Thyroid gland (tissue), 4 donors: Measurements from ENCODE around the gene EEFSEC. TPM values are rescaled to one million over a fixed set of nuclear protein-coding genes. Genes with fewer than 3 reads are reported as not detected.

Experiments
- DNase-seq, 2 donors: peaks; one replicate each; pipeline ENCODE4 v3.0.0-alpha.2; 2019
- H3K27ac ChIP-seq, 3 donors: fragments of 200-600 bp; sonication (generic); 1 replicate in 2 of 3; 2 replicates in 1 of 3; pipeline ENCODE4 v1.5.1; 2016 to 2019; ENCODE audit warnings: mild to moderate bottlenecking in 1 of 3, moderate library complexity in 1 of 3
- H3K27me3 ChIP-seq: fragments of 200-600 bp; sonication (generic); one replicate; pipeline ENCODE4 v1.5.1; 2019
- H3K36me3 ChIP-seq, 2 donors: fragments of 200-600 bp; sonication (generic); one replicate each; pipeline ENCODE4 v1.5.1; 2016 to 2019
- H3K4me1 ChIP-seq, 2 donors: fragments of 200-600 bp; sonication (generic); one replicate each; pipeline ENCODE4 v1.5.1; 2017 to 2019
- H3K4me3 ChIP-seq, 3 donors: fragments of 200-600 bp; sonication (generic); replicated peaks in 1 of 3; 1 replicate in 2 of 3; 2 replicates in 1 of 3; pipeline ENCODE4 v1.5.1; 2016; ENCODE audit warnings: mild to moderate bottlenecking in 1 of 3
- H3K9me3 ChIP-seq: fragments of 200-600 bp; sonication (generic); one replicate; pipeline ENCODE4 v1.5.1; 2017
- POLR2A ChIP-seq, 2 donors: fragments of 450-650 bp; IDR thresholded peaks; one replicate each; pipeline ENCODE4 v1.6.1; 2017; ENCODE audit warnings: antibody characterized with exemption in 2 of 2, mild to moderate bottlenecking in 2 of 2, moderate library complexity in 1 of 2
- WGBS, 2 donors: methylation state at CpG; one replicate each; pipeline ENCODE4 v1.1.5; 2017; 5-methylcytosine and 5-hydroxymethylcytosine counted together
- intact Hi-C: fragments of 100-400 bp; cut with DNase I; formaldehyde crosslinking; loops from one replicate; pipeline ENCODE4 v1.15.1; 2023
- total RNA-seq, 4 donors: library from RNA; depleted of rRNA; stranded (reverse); fragments of >200 nt; gene quantifications; one replicate each; pipeline ENCODE4 v1.2.3, GENCODE V29; 2016
- TF ChIP-seq, protein P1 (sequence below), 6 experiments: fragments of 200-600 bp in 3 of 6; fragments of 450-650 bp in 3 of 6; sonication (generic) in 3 of 6; IDR thresholded peaks; one replicate each; pipeline ENCODE4 v1.5.1; 2016 to 2019; ENCODE audit warnings: antibody characterized with exemption in 6 of 6, mild to moderate bottlenecking in 2 of 6, inconsistent platforms in 1 of 6, moderate library complexity in 1 of 6

EEFSEC gene
- total RNA-seq, 4 donors from 2014 or later, result 13.3 to 26.6 (median 21.7) TPM

DNA sequence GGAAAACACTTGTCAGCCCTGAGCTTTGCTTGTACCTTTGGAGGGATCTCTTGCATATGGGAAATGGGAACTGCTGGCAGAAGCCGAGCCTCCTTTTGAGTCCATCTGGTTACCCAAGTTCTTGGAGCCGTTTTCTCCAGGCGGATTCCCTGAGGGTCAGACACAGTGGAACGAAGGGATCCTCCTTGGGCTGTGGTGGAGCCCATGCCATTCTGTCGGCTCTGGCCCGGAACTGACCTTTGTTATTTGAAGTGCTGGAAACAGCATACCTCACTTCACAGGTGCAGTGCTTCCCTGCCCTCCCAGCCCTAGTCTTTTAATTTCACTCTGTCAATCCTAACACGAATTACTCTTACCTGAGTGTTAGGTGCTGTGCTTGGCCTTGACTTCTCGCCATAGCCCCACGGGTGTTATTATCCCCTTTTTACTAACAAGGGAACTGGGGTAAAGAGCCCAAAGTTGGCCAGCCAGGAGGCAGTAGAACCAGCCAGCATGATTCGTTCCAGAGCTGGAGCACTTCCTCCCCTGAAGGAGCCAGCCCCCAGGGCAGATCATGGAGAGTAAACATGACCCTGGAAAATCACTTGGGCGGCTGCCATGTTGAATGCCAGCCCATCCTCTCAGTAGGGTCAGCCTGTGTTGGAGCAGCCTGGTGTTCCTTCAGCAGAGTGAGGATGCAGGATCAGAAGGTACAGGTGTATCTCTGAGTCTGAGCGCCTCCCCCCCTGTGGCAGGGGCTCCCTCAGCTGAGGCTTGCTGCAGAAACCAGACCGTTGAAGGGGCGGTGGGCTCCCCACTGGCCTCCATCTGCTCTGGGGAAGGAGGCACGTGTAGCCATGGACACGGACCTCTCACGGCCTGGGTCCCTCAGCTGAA is 170.2 kb downstream of the EEFSEC start:
- DNase-seq, result no peak
- intact Hi-C loops, result loop anchor here (10.0 kb wide), 1 partner anchor 149 kb away; no protein-coding TSS in a partner anchor

DNA sequence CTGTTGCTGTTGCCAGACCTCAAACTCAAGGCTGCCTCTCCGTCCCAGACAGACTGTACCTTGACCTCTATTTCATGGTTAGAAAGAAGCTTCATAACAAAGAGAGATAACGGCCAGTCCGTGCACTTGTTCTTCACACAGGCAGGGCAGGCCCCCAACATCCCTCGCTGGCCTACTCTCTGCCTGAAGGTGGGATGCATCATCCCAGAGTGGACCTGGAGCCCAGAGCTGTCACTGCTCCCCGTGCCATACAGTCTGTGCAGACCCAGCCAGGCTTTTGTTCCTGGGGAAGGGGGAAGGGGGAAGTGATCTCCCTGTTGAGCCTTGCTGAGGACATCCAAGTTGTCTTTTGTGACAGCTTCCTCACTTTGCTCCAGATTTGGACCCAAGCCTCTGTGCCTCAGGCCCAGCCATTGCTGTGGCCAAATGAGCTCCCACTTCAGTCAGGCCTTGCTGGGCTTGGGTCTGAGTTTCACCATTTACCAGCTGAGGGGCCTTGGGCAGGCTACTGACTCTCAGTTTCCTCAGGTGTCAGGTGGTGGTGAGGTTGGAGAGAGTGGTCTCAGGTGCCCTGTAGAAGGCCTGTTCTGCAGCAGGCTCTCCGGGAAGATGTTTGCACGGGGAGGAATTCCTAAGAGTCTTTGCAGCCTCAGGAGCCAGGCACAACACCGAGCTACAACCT is 171.8 kb downstream of the EEFSEC start:
- Histone ChIP-seq H3K27me3 (no peaks in the 10 kb centered on the region), H3K36me3 (no peaks in the 10 kb centered on the region), H3K4me1 (no peaks in the 10 kb centered on the region), H3K4me3 (no peak overlapping the region), H3K27ac (no peak overlapping the region), H3K9me3 (no peaks in the 10 kb centered on the region)
- DNase-seq, result no peak
- no peak for TF ChIP-seq POLR2A (IDR thresholded peaks at IDR 0.05)
- TF ChIP-seq, protein P1, sequence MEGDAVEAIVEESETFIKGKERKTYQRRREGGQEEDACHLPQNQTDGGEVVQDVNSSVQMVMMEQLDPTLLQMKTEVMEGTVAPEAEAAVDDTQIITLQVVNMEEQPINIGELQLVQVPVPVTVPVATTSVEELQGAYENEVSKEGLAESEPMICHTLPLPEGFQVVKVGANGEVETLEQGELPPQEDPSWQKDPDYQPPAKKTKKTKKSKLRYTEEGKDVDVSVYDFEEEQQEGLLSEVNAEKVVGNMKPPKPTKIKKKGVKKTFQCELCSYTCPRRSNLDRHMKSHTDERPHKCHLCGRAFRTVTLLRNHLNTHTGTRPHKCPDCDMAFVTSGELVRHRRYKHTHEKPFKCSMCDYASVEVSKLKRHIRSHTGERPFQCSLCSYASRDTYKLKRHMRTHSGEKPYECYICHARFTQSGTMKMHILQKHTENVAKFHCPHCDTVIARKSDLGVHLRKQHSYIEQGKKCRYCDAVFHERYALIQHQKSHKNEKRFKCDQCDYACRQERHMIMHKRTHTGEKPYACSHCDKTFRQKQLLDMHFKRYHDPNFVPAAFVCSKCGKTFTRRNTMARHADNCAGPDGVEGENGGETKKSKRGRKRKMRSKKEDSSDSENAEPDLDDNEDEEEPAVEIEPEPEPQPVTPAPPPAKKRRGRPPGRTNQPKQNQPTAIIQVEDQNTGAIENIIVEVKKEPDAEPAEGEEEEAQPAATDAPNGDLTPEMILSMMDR (IDR thresholded peaks at IDR 0.05), result no peak
- WGBS, 2 donors, result 79 to 93% methylated on average over 8 of the region's 8 CpGs
- intact Hi-C loops, result loop anchor here (10.0 kb wide), 1 partner anchor 150 kb away; no protein-coding TSS in a partner anchor

More for the DNA sequence above, 170.2 kb downstream of the EEFSEC start:
- Histone ChIP-seq H3K27me3 (no peaks in the 10 kb centered on the region), H3K9me3 (no peaks in the 10 kb centered on the region), H3K4me3 (no peak overlapping the region), H3K4me1 (no peaks in the 10 kb centered on the region), H3K36me3 (no peaks in the 10 kb centered on the region), H3K27ac (no peak overlapping the region)
- TF ChIP-seq, protein P1 (IDR thresholded peaks at IDR 0.05), result no peak
- TF ChIP-seq POLR2A (IDR thresholded peaks at IDR 0.05), result no peak
- WGBS, 2 donors, result 79 to 84% methylated on average over 16 to 17 of the region's 17 CpGs

DNA sequence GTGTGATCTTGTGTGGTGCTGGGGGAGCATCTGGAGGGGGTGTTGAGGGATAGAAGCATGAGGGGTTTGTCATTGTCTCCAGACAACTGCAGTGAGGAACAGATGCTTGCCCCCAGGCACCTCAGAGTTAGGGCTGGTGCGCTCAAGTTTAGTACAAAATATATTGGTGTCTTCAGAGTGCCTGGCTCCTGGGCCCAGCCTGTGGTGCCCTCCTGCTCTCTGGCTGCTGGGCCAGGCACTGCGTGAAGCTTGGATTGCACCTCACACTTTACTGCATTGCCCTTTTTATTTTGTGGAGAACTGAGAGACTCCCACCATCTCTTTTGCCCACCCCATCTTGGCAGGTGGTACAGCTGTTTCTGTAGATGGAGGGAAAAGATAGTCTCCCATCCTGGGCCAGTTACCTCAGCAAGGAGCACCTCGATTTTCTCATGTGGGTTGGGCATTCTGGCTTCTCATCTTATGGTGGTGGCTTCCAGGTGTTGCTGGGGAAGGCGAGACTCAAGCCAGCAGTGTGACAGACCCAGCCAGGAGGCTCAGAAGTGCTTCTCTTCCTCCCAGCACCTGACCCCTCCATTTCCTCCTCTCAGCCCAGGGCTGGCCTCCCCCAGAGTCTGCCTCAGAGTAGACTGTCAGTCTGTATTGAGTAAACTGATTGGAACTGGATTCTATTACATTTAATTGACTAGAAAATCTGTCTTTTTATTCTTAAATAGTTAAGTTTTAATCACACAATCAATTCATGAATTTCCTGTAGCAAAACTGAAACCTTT is 173.0 kb downstream of the EEFSEC start:
- Histone ChIP-seq H3K4me3 (no peak overlapping the region), H3K9me3 (no peaks in the 10 kb centered on the region), H3K36me3 (no peaks in the 10 kb centered on the region), H3K27ac (no peak overlapping the region), H3K4me1 (no peaks in the 10 kb centered on the region), H3K27me3 (no peaks in the 10 kb centered on the region)
- intact Hi-C loops, result loop anchor here (10.0 kb wide), 1 partner anchor 151 kb away; no protein-coding TSS in a partner anchor
- 88 to 94% methylated on average over 4 of the region's 4 CpGs for WGBS, 2 donors
- no peak for DNase-seq
- TF ChIP-seq, protein P1 (IDR thresholded peaks at IDR 0.05), result no peak
- no peak for TF ChIP-seq POLR2A (IDR thresholded peaks at IDR 0.05)

GRCh38 chr3:128327606-128328031 is 174.3 kb downstream of the EEFSEC start:
- no peaks in the 10 kb centered on the region for H3K9me3 ChIP-seq
- no peaks in the 10 kb centered on the region for H3K27me3 ChIP-seq
- H3K27ac ChIP-seq, result no peak overlapping the region
- no peak overlapping the region for H3K4me3 ChIP-seq
- no peak for DNase-seq
- TF ChIP-seq, protein P1 (IDR thresholded peaks at IDR 0.05), result no peak
- no peak for TF ChIP-seq POLR2A (IDR thresholded peaks at IDR 0.05)
- 86 to 93% methylated on average over 6 of the region's 6 CpGs for WGBS, 2 donors
- H3K4me1 ChIP-seq, result no peaks in the 10 kb centered on the region
- no peaks in the 10 kb centered on the region for H3K36me3 ChIP-seq
- intact Hi-C loops, result loop anchor here (10.0 kb wide), 1 partner anchor 153 kb away; no protein-coding TSS in a partner anchor
